ENCODE results near the gene MRTO4.
"Not testable (repeated sequence)": the region's sequence is repeated elsewhere in the genome, so short reads cannot be mapped to it uniquely, and the experiment has no call there.

The MRTO4 gene

GRCh38 chr1:19250629-19251304 is 838 bp upstream of the MRTO4 start:
- peak overlapping the region; percentile 92 for H3K4me3 ChIP-seq (ENCODE audit: control insufficient read depth, low read depth, low read length)
- DNase-seq (ENCODE audit: low read depth): no peak
- no peak for TF ChIP-seq CTCF (IDR thresholded peaks at IDR 0.05; ENCODE audit: control insufficient read depth, insufficient read depth, low read depth, low read length, missing control alignments)

GRCh38 chr1:19254416-19254815 is 2.8 kb downstream of the MRTO4 start:
- no peak overlapping the region for H3K4me3 ChIP-seq (ENCODE audit: control insufficient read depth, low read depth, low read length)
- DNase-seq (ENCODE audit: low read depth): no peak

GRCh38 chr1:19255288-19255687 is 3.7 kb downstream of the MRTO4 start:
- TF ChIP-seq CTCF (IDR thresholded peaks at IDR 0.05; ENCODE audit: control insufficient read depth, insufficient read depth, low read depth, low read length, missing control alignments): no peak
- H3K4me3 ChIP-seq (ENCODE audit: control insufficient read depth, low read depth, low read length): no peak overlapping the region
- DNase-seq (ENCODE audit: low read depth): no peak

More at GRCh38 chr1:19254416-19254815, 2.8 kb downstream of the MRTO4 start:
- no peak for TF ChIP-seq CTCF (IDR thresholded peaks at IDR 0.05; ENCODE audit: control insufficient read depth, insufficient read depth, low read depth, low read length, missing control alignments)

GRCh38 chr1:19256301-19256700 is 4.7 kb downstream of the MRTO4 start:
- H3K4me3 ChIP-seq (ENCODE audit: control insufficient read depth, low read depth, low read length); DNase-seq (ENCODE audit: low read depth): not testable (repeated sequence)

GRCh38 chr1:19257178-19257914 is 5.7 kb downstream of the MRTO4 start:
- no peak for DNase-seq (ENCODE audit: low read depth)
- TF ChIP-seq CTCF (IDR thresholded peaks at IDR 0.05; ENCODE audit: control insufficient read depth, insufficient read depth, low read depth, low read length, missing control alignments): no peak
- H3K4me3 ChIP-seq (ENCODE audit: control insufficient read depth, low read depth, low read length): no peak overlapping the region

DNA sequence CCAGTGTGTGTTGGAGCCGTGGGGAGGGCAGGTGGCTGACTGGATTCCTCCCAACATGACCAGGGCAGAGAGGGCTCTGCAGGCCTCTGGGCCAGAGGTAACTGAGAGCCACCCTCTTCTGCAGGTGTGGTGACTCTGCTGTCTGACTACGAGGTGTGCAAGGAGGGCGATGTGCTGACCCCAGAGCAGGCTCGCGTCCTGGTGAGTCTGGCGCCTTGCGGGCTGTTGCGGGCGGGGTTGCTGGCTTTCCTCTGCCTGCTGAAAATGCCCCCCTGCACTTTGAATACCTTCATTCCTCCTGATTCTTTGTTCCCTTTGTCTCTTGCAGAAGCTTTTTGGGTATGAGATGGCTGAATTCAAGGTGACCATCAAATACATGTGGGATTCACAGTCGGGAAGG is 6.7 kb downstream of the MRTO4 start:
- no peak for TF ChIP-seq CTCF (IDR thresholded peaks at IDR 0.05; ENCODE audit: control insufficient read depth, insufficient read depth, low read depth, low read length, missing control alignments)
- no peak overlapping the region for H3K4me3 ChIP-seq (ENCODE audit: control insufficient read depth, low read depth, low read length)
- DNase-seq (ENCODE audit: low read depth): no peak
